Measurements from ENCODE around the gene RGS3.

Gene RGS3

GRCh38 chr9:113608082-113608685 lies 144.7 kb downstream of the RGS3 start:
- DNase-seq = no peak

- DNase-seq = no peak
Measured at GRCh38 chr9:113609562-113610318, 146.2 kb downstream of the RGS3 start.

GRCh38 chr9:113611461-113612215 lies 148.1 kb downstream of the RGS3 start:
- no peak for DNase-seq

GRCh38 chr9:113612216-113612747 lies 148.8 kb downstream of the RGS3 start:
- DNase-seq = no peak

GRCh38 chr9:113612828-113613227 lies 149.3 kb downstream of the RGS3 start:
- DNase-seq = no peak

GRCh38 chr9:113613815-113614413 lies 150.4 kb downstream of the RGS3 start:
- DNase-seq = no peak

- no peak for DNase-seq
Measured at GRCh38 chr9:113614843-113615648, 151.5 kb downstream of the RGS3 start.

- DNase-seq = no peak
Measured at GRCh38 chr9:113616116-113616515, 152.6 kb downstream of the RGS3 start.

- no peak for DNase-seq
Measured at GRCh38 chr9:113616621-113617496, 153.3 kb downstream of the RGS3 start.

GRCh38 chr9:113617550-113617949 lies 154.0 kb downstream of the RGS3 start:
- no peak for DNase-seq

- DNase-seq = no peak
Measured at GRCh38 chr9:113618836-113619490, 155.4 kb downstream of the RGS3 start.

- no peak for DNase-seq
Measured at GRCh38 chr9:113619491-113620376, 156.2 kb downstream of the RGS3 start.

- no peak for DNase-seq
Measured at GRCh38 chr9:113620377-113621161, 157.0 kb downstream of the RGS3 start.

- no peak for DNase-seq
Measured at GRCh38 chr9:113621309-113621791, 157.8 kb downstream of the RGS3 start.

GRCh38 chr9:113621980-113622379 lies 158.5 kb downstream of the RGS3 start:
- DNase-seq = no peak

- no peak for DNase-seq
Measured at GRCh38 chr9:113622600-113623400, 159.3 kb downstream of the RGS3 start.

GRCh38 chr9:113623851-113624485 lies 160.4 kb downstream of the RGS3 start:
- no peak for DNase-seq
